Keratinocyte (primary cell): ENCODE results near the gene ATP6V0B. TPM values are rescaled to one million over a fixed set of nuclear protein-coding genes. Genes with fewer than 3 reads are reported as not detected.

ENCODE experiments used
- DNase-seq: peaks from one replicate; pipeline ENCODE4 v3.0.0-alpha.2; 2011; ENCODE audit warnings: low read depth, missing footprints, low spot score
- FAIRE-seq: peaks from 2 replicates; lab custom pipeline; 2011; peaks lifted over from hg19 to GRCh38; lab: Jason Lieb, UNC
- H2AFZ ChIP-seq: 2 replicates; pipeline ENCODE4 v1.6.0; 2012; ENCODE audit warnings: low read length, control low read depth, inconsistent platforms; ENCODE audit not compliant: control insufficient read depth
- H3K27ac ChIP-seq: 2 replicates; pipeline ENCODE4 v1.5.1; 2011; ENCODE audit warnings: low read length; ENCODE audit not compliant: control insufficient read depth, insufficient read depth
- H3K27me3 ChIP-seq: 3 replicates; pipeline ENCODE4 v1.6.0; 2011; ENCODE audit warnings: low read length; ENCODE audit not compliant: control insufficient read depth, insufficient read depth; ENCODE audit errors: extremely low read depth
- H3K36me3 ChIP-seq, 2 experiments: 2 replicates in 1 of 2; 3 replicates in 1 of 2; pipeline ENCODE4 v1.5.1; 2011; ENCODE audit warnings: low read length in 2 of 2, mild to moderate bottlenecking in 1 of 2; ENCODE audit not compliant: control insufficient read depth in 2 of 2, insufficient read depth in 2 of 2; ENCODE audit errors: extremely low read depth in 1 of 2
- H3K4me1 ChIP-seq: 3 replicates; pipeline ENCODE4 v1.5.1; 2011; ENCODE audit warnings: low read length; ENCODE audit not compliant: control insufficient read depth, insufficient read depth; ENCODE audit errors: extremely low read depth
- H3K4me2 ChIP-seq: 3 replicates; pipeline ENCODE4 v1.6.0; 2011; ENCODE audit warnings: low read depth, low read length; ENCODE audit not compliant: control insufficient read depth, insufficient read depth; ENCODE audit errors: extremely low read depth
- H3K4me3 ChIP-seq, 3 experiments: fragments of 200-600 bp in 1 of 3; sonication (generic) in 1 of 3; 2 replicates in 2 of 3; 3 replicates in 1 of 3; pipeline ENCODE4 v1.5.1; 2011 to 2016; ENCODE audit warnings: low read length in 3 of 3, mild to moderate bottlenecking in 3 of 3, control low read depth in 2 of 3, inconsistent platforms in 1 of 3, low read depth in 1 of 3, mixed read lengths in 1 of 3, mixed run types in 1 of 3, moderate library complexity in 1 of 3; ENCODE audit not compliant: control insufficient read depth in 2 of 3, insufficient read depth in 2 of 3; ENCODE audit errors: extremely low read depth in 1 of 3
- H3K79me2 ChIP-seq: 2 replicates; pipeline ENCODE4 v1.6.0; 2012; ENCODE audit warnings: low read length; ENCODE audit not compliant: control insufficient read depth, insufficient read depth
- H3K9ac ChIP-seq: 3 replicates; pipeline ENCODE4 v1.6.0; 2011; ENCODE audit warnings: low read length; ENCODE audit not compliant: control insufficient read depth, insufficient read depth; ENCODE audit errors: extremely low read depth
- H3K9me1 ChIP-seq: 3 replicates; pipeline ENCODE4 v1.6.0; 2011; ENCODE audit warnings: low read length; ENCODE audit not compliant: control insufficient read depth, insufficient read depth; ENCODE audit errors: extremely low read depth
- H3K9me3 ChIP-seq: 2 replicates; pipeline ENCODE4 v1.5.1; 2012; ENCODE audit warnings: low read depth, low read length; ENCODE audit not compliant: control insufficient read depth
- H4K20me1 ChIP-seq: 3 replicates; pipeline ENCODE4 v1.6.0; 2011; ENCODE audit warnings: low read length; ENCODE audit not compliant: control insufficient read depth, insufficient read depth; ENCODE audit errors: extremely low read depth
- EZH2 ChIP-seq: IDR thresholded peaks from one replicate; pipeline ENCODE4 v1.6.1; 2012; ENCODE audit warnings: inconsistent platforms, mild to moderate bottlenecking, low read length, moderate library complexity
- dilution Hi-C: fragments of 300-500 bp; cut with MboI; formaldehyde crosslinking; loops from one replicate; pipeline ENCODE4 v1.7.0; 2020; ENCODE audit warnings: low sequenced_read_pairs; ENCODE audit not compliant: extremely low pct_ligation_motif_present
- polyA plus RNA-seq, 5 experiments: library from polyadenylated mRNA; depleted of rRNA in 3 of 5; stranded (reverse) in 3 of 5; stranded (forward) in 1 of 5; unstranded in 1 of 5; fragments of >200 nt; gene quantifications; 1 replicate in 1 of 5; 2 replicates in 3 of 5; 3 replicates in 1 of 5; pipeline versions ENCODE4 v1.2.1 to v1.2.3, GENCODE V29; 2011 to 2012; ENCODE audit warnings: missing spikeins in 2 of 5, low read depth in 1 of 5, low replicate concordance in 1 of 5
- TF ChIP-seq, protein P1 (sequence below), 3 experiments: IDR thresholded peaks in 1 of 3; conservative IDR thresholded peaks in 1 of 3; optimal IDR thresholded peaks in 1 of 3; 2 replicates in 2 of 3; 3 replicates in 1 of 3; pipeline versions ENCODE3 to v1.5.1; 2011; ENCODE audit warnings: low read length in 3 of 3, mild to moderate bottlenecking in 3 of 3, moderate library complexity in 2 of 3, control low read depth in 1 of 3, inconsistent platforms in 1 of 3; ENCODE audit not compliant: insufficient read depth in 2 of 3; ENCODE audit errors: extremely low read depth in 1 of 3

ATP6V0B gene
- polyA plus RNA-seq, 1 donor (not counting 4 experiments of a cell fraction or from before 2014, with no cell fraction given) = 195 TPM

DNA sequence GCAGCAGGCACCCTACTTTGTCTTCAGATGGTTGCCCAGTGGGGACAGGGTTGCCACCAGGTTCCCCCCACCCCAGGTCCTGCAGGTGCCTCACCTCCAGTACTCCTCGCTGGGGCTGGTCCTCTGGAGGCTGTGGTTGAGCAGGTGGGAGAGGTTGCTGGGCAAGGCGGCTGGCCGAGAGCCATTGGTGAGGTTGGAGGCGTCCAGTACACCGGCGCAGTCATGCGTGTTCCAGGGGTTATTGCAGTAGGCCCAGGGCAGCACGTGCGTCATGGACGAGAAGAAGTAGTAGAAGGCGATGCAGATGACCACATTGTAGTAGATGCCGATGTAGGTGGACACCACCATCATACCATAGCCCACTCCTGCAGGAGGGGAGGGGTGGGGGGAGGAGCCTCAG, 33.5 kb downstream of the ATP6V0B start:
- no peak overlapping the region for H2AFZ ChIP-seq
- H3K9me1 ChIP-seq = no peaks in the 10 kb centered on the region
- peaks cover 0 to 7% of the 10 kb centered on the region in 2 experiments for H3K36me3 ChIP-seq
- TF ChIP-seq, protein P1, sequence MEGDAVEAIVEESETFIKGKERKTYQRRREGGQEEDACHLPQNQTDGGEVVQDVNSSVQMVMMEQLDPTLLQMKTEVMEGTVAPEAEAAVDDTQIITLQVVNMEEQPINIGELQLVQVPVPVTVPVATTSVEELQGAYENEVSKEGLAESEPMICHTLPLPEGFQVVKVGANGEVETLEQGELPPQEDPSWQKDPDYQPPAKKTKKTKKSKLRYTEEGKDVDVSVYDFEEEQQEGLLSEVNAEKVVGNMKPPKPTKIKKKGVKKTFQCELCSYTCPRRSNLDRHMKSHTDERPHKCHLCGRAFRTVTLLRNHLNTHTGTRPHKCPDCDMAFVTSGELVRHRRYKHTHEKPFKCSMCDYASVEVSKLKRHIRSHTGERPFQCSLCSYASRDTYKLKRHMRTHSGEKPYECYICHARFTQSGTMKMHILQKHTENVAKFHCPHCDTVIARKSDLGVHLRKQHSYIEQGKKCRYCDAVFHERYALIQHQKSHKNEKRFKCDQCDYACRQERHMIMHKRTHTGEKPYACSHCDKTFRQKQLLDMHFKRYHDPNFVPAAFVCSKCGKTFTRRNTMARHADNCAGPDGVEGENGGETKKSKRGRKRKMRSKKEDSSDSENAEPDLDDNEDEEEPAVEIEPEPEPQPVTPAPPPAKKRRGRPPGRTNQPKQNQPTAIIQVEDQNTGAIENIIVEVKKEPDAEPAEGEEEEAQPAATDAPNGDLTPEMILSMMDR (optimal IDR thresholded peaks at IDR 0.05 in 1 of 3, IDR thresholded peaks at IDR 0.05 in 1 of 3, conservative IDR thresholded peaks at IDR 0.05 in 1 of 3; ENCODE audit: extremely low read depth in 1 of 3, insufficient read depth in 2 of 3, low read length in 3 of 3) = no peak
- TF ChIP-seq EZH2 = no peak
- no peak overlapping the region for H3K27ac ChIP-seq
- FAIRE-seq (no peak), DNase-seq (no peak)
- no peaks in the 10 kb centered on the region for H3K79me2 ChIP-seq
- no peak overlapping the region for H3K4me3 ChIP-seq
- H4K20me1 ChIP-seq = no peaks in the 10 kb centered on the region
- H3K9me3 ChIP-seq = no peaks in the 10 kb centered on the region
- dilution Hi-C loops = no loop called here
- no peaks in the 10 kb centered on the region for H3K4me1 ChIP-seq
- no peak overlapping the region for H3K4me2 ChIP-seq
- H3K27me3 ChIP-seq = no peaks in the 10 kb centered on the region
- H3K9ac ChIP-seq = no peak overlapping the region

DNA sequence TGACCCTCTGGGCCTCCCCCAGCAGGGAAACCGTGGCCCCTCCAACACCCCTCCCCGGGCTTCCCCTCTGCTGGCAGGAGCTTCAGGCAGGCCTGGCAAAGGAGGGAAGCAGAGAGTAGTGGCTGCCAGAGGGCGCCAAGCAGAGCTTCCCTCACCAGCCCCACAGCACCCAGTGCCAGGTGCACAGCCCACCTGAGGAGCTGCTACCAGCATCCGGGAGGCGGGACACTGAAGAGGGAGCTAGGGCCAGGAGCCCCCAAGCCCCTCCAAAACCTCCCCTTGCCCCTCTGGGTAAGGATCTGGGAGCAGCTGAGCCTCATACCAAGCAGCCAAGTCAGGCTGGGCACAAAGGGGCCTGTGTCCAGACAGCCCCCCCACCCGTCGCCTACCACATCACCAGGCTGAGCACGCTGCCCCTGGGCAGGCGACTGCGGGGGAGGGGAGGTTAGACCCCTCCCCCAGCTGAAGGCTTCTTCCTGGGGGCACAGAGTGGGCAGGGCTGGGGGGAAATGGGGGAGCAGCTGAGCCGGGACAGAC, 36.2 kb downstream of the ATP6V0B start:
- Histone ChIP-seq H3K9me3 (no peaks in the 10 kb centered on the region), H3K79me2 (no peaks in the 10 kb centered on the region), H3K9ac (no peak overlapping the region), H3K4me2 (no peak overlapping the region), H3K27ac (no peak overlapping the region), H3K4me1 (no peaks in the 10 kb centered on the region), H3K36me3 (peaks cover 0 to 7% of the 10 kb centered on the region in 2 experiments), H3K27me3 (no peaks in the 10 kb centered on the region), H3K9me1 (no peaks in the 10 kb centered on the region), H2AFZ (no peak overlapping the region), H3K4me3 (no peak overlapping the region), H4K20me1 (peaks cover 3% of the 10 kb centered on the region)
- DNase-seq (no peak), FAIRE-seq (no peak)
- dilution Hi-C loops = no loop called here
- TF ChIP-seq, protein P1 (optimal IDR thresholded peaks at IDR 0.05 in 1 of 3, IDR thresholded peaks at IDR 0.05 in 1 of 3, conservative IDR thresholded peaks at IDR 0.05 in 1 of 3; ENCODE audit: extremely low read depth in 1 of 3, insufficient read depth in 2 of 3, low read length in 3 of 3) = peak in 1 of 3 experiments; percentile 28
- no peak for TF ChIP-seq EZH2
